CD4-positive, alpha-beta T cell treated with Interleukin-21 for 1 hour (primary cell): Measurements from ENCODE around the gene IWS1.

Source experiments
- DNase-seq: peaks from one replicate; pipeline ENCODE4 v3.0.0-alpha.2; 2020

The IWS1 gene

DNA sequence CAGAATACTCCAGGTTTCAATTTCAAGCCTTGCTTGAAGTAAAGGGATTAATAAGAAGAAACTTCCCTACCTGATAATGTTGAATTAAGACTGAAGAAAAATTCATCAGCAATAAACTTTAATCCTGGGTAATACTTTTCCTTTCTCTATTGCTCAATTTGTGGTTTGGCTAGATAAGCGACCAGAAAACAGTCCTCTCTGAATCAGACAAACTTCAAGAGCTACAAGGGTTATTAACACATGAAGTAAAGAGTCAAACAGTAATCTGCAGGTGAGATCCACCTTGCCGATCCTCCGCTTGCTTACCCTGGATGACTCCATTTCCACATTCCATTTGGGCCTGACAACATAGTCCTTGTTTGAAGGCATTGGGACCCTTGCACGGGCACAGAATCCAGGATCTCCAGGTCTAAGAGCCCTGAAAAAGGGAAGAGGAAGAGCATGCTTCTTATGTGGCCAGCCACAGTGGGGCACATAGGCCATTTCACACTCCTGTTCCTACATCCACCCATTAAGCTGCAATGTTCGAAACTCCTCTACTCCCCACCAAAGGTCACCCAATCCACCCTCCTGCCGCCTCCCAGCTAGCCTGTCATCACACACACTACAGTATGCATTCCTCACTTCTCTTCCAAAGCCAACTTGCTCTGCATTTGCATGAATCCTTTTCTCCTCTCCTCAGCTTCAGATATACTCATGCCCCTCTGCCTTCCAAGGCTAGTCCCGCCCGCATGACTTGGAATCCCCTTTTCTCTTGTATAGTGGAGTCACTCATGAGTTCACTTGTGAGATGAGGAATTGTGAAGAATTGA lies 39.8 kb downstream of the IWS1 start:
- peak; percentile 1 for DNase-seq

DNA sequence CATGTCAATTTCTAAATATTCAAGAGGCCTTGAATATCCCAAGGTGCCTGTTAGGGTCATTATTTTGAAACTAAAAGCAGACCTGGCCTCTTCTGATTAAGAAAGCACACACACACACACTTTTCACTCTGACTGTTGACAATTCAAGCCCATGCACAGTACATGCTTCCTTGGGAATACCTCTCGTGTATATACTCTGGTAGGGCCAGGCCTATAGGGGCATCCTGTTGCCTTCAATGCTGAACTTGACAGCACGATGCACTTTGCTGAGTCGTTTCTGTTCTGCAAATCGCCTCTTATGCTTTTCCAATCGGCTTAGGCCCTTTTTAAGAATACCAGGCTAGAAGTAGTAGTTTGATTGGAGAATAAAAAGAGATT lies 40.6 kb downstream of the IWS1 start:
- peak; percentile 1 for DNase-seq

DNA sequence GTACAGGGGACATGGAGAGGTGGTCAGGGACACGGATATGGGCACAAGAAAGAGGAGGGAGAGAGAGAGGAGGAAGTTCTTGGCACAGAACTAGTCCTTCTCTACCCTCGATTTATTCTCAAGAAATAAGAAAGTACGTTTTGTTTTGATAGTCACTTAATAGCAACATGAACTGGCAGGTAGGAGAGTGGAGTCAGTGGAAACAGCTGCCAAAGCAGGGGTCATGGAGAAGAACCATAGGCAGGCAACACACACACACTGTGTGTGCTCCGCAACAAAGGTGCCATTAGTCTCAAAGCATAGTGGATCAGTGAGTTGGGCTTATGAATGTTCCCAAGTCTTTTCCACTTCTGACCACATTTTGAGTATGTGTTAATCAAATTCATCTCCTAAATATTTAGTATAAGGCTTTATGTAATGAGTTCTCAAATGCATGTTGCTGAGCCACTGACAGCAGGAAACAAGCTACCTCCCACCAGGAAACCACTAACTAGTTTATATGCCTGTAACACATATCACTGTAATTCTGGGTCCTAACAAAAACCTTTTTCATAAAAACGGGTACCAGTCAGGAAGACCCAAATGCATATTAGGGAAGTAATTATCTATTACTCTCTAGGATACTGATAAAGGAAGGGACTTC lies 41.1 kb downstream of the IWS1 start:
- peak; percentile 7 for DNase-seq

DNA sequence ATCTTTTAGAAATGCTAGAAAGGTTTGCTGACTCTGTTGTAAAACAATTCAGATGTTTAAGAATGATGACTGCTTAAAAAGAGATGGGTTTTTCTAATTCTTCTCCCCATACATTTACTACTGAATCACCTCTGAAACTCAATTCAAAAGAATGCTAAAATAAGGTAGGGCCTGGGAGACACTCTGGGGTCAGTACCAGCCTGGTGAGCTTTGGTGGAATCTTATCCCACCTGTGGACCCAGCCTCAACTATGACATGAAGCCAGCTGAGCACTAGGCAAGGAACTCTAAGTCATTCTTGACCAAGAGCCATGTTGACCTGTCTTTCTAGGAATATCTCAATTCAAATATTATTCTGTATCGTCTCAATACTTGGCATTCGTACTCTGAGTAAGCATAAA lies 44.3 kb downstream of the IWS1 start:
- DNase-seq: no peak

DNA sequence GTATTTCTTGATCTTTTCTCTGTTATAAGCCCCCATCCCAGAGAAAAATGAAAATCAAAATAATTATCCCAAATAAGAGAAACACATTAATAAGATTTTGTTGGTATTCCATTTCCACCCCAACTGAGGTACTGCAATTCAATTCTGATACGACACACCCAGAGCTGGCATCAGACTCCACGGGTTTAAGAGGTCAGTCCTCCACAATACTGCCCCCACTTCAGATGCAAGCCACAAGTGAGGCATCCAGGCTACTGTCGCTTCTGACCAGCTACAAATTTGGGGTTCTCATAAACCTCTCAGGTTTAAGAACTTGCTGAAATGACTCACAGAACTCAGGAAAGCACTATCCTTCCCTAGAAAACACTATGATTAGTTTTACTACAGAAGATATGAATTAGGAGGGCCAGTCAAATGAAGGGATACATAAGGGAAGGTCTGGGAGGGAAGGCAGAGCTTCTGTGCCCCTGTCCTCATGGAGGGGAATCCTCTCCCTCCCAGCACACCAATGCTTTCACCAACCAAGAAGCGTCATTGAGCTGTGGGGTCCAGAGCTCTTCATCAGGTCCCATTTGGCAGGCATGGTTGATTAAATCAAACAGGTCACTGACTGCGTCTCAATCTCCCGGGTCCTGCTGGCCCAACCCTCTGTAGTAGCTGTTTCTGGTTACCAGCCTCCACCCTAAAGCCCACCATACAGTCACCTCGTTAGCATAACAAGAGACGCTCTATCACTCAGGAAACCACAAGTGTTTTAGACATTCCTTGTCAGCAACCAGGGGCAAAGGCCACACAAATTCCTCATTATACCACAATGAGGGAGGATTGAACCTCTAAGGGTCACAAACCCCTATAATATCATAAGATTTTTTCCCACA lies 46.2 kb downstream of the IWS1 start:
- DNase-seq: no peak

DNA sequence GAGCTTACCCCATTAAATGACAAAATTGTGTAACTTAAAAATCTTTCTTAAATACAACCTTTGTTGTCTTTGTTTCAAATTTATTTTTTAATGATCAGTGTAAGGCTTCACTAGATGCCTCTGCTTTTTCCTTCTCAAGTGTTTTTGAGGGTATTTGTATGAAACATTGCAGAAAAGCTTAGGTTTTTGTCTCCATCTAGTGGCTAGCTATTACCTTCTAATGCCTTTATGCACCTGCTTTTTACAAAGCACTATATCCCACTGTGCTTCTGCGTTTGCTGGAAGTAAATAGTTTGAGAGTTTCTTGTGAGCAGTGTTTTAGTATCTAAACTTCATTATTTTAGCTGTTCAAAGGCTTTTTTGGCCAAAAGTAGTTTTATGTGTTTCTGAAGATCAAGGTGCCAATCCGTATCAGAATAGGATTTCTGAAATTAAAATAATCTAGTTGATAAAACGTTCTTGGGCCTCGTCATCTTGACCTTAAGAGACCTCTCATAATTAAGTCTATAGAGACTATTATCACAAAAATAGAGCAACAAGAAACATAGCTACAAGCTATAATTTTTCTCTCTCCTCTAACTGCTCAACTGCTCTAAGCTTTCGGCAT lies 47.0 kb downstream of the IWS1 start:
- peak; percentile 54 for DNase-seq

DNA sequence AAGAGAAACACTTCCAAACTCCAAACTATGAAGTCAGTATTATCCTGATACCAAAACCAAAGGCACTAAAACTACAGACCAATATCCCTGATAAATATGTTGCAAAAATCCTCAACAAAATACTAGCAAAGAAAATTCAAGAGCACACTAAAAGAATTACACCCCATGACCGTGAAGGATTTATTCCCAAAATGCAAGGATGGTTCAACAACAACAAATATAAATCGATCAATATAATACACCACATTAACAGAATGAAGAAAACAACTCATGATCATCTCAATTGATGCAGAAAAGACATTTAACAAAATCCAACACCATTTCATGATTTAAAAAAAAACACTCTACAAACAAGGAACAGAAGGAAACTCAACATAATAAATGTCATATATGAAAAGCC lies 50.5 kb downstream of the IWS1 start:
- DNase-seq: no peak

DNA sequence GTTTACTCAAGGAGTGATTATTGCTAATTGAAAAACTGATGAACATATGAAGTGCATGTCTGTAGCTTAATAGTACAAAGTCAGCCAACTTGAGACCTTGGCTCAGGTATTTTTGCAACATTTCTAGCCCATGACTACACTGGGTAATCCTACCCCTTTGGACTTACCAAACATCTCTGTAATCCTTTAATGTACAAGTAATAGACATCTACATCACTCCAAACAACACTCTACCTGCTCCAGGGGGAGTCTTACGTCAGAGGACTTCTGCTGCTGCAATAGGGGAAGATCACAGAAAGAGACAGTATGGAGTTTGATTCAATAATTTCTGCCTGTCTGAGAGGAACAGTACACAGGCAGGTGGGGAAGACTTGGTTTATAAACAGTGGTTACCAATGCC lies 54.0 kb downstream of the IWS1 start:
- no peak for DNase-seq

DNA sequence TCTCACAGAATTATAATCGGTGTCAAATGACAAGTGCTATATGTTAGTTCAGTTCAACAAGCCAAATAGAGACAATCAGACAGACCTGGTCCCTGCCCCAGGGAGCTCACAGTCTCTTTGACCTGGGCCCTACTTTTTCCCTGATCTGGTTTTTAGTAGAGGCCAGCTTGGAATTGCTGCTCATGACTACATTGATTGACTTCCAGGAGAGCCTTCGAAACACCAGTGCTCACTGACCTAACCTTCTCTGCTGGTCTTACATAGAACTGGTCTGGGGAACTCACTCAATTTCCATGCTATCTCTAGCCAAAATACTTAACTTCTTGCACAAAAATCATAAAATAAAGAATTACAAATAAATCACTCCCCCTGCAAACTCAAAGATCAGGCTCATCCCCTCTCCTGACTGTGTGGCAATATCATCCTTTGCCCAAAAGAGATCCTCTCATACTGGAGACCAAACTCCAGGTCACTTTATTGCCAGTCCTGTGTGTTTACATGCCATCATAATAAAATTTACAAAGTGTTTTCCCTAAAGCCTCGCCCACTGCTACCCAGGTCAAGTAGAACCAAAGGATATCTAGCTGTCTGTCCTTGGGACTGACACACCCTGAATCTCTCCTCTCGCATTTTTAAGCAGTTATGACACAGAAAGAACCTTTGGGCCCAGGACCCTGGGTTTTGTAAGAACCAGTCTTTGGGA lies 54.9 kb downstream of the IWS1 start:
- DNase-seq: no peak

DNA sequence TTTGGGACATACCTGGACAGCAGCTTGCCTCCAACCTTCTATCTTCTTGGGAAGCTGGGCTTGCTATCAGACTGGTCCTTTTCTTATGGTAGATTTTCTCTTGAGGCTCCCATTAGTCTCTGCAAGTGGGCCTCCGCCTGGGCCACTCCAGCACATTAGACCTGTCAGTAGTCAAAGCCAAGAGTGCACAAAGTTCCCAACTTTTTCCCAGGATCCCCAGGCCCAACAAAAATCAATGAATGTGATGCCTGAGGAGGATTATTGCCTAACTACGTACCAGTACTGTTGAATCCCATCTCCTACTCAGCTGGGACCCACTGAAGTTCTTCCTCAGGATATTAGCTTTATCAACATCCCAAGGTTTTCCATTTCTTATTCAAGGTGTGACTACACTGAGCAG lies 56.3 kb downstream of the IWS1 start:
- DNase-seq: no peak

DNA sequence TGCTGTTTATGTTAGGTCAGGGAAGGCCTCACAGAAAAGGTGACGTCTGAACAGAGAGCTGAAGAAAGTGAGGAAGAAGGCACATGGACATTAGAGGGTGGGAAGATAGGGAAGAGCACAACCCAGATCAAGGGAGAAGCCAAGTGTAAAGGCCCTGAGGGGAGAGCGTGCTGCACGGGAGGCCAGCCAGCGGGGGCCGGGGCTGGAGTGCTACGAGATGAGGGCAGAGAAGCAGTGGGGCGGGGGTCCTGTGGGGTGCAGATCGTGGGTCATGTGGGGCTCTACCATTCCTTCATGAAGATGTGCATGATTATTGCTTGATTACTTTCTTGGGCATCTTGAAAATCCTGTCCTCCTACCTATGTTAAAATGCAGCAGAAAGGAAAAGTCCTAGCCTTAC lies 57.2 kb downstream of the IWS1 start:
- DNase-seq: no peak

DNA sequence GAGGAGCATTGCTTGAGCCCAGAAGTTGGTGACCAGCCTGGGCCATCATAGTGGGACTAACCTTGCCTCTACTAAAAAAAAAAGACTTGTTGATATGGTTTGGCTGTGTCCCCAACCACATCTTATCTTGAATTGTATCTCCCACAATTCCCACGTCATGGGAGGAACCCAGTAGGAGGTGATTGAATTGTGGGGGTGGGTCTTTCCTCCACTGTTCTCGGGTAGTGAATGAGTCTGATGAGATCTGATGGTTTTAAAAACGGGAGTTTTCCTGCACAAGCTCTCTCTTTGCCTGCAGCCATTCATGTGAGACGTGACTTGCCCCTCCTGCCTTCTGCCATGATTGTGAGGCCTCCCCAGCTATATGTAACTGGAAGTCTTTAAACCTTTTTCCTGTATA lies 61.0 kb downstream of the IWS1 start:
- no peak for DNase-seq

DNA sequence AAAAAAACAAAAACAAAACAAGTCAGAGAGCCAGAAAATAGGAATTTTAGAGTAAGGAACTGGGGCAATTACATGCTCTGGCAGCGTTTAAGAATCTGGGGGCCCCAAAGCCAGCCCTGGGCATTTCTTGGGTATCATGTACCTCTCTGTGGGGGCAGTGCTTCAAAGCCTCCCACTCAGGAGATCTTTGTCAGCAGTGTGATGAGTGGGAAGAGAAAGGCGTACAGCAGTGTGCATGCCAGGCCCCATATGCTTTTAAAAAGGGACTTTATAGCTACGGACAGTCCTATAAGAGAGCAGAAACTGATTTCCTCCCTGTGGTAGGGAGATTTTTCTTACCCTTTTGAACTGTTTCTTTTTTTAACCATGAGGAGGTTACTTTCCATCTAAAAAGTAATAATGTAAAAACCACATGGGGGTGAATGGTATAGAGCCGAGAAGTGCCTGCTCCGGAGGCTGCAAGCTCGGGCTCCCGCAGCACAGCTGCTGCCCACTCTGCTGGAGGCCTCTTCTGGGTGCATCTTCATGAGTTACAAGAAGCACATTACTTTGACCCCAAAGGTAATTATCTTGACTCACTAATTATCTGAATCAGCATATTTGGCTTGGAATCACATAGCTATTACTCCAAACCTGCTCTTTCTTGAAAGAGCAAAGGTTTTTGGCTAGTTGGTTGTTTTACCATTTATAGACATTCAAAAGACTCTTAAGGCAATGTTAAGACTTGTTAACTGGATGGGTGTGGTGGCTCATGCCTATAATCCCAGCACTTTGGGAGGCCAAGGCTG lies 61.6 kb downstream of the IWS1 start:
- no peak for DNase-seq

DNA sequence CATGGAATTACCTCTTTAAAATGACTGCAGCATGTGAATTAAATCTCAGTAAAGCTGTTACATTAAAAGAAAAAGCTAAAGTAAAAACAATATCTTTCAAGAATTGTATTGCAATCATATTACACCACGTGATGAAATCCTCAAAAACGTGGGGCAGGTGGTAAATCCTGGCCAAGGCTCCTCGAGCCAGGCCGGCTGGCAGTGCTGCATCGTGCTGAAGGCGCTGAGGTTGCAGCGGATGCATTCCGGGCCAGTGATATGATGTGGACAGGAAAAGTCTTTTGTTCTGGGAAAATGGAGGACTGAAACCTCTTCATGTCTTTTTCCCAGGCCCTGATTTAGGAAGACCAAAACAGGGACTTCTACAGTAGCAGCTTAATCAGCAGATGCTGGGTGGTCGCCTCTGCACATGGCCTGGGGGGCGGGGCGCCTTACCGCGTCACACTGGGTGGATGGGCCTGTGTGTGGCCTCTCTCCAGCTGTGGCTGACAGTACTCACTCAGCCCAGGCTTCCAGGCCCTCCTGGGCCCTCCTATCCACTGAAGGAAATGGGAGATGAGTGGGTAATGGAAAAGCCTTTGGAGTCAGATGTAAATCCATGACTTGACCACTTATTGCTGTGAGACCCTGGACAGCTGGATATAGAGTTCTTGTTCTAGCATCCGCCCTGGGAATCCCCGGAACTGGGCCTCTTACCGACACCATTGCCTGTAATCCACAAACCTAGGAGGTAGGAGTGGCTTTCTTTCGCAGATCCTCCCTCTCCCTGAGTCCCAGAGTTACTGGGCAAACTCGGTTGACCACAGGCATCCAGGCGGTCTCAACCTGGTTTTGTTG lies 62.9 kb downstream of the IWS1 start:
- no peak for DNase-seq

DNA sequence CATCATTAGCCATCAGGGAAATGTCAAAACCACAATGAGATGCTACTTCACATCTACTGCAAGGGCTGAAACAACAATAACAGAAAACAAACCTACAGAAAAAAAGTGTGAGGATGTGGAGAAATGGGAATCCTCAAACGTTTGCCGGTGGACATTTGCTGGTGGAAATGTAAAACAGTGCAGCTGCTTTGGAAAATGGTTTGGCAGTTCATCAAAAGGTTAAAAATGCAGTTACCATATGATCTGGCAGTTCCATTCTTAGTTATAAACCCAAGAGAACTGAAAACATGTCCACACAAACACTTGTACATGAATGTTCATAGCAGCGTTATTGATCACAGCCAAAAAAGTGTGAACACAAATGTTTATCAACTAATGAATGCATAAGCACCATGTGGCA lies 63.8 kb downstream of the IWS1 start:
- no peak for DNase-seq

DNA sequence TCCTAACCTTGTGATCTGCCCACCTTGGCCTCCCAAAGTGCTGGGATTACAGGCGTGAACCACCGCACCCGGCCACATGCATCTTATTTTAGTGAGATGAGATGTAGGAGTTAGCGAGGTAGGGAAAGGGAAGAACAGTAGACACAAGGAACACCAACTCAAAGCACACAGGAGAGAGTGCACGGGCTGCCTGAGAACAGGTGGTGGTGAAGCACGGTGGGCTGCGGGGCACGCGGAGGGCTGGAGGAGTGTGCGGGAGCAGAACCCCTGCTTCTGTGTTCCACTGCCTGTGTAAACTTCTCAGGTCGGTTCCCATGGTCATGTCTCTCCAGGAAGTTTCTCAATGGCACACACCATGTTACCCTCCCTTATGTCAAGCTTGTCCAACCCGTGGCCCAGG lies 69.3 kb downstream of the IWS1 start:
- no peak for DNase-seq

DNA sequence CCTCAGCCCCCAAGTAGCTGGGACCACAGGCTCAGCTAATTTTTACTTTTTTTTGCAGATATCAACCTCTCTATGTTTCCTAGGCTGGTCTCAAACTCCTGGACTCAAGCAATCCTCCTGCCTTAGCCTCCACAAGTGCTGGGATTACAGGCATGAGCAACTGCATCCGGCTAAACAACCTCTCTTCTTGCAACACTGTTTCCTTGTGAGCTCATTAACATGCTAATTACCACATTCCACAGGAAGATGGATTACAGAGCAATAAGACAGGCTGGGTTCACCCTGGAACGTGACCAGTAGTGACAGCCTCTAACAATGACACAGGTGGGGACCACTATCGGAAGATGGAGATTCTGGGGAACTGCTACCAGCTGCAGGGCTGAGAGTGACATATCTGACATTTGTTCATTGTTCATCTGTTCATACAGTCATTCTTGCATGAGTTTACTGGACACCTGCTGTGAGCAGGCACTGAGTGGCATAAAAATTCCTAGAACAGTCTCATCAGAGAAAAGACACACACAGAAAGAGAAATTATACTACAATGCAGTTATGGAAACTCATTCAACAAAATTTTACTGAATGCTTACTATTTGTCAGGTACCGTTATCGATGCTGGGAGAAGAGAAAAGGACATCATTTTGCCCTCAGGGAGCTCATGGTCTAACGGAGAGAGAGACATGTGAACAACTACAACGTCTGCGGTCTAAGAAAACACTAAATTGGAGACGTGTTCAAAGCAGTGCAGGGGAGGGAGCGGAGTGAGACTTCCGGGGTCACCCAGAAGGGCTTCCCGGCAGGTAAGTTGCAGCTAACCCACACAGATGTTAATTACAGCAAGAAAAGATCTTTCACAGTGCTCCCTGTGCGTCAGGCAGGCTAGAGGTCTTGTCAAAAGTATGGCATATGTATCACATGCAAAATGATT lies 70.5 kb downstream of the IWS1 start:
- DNase-seq: peak; percentile 36

DNA sequence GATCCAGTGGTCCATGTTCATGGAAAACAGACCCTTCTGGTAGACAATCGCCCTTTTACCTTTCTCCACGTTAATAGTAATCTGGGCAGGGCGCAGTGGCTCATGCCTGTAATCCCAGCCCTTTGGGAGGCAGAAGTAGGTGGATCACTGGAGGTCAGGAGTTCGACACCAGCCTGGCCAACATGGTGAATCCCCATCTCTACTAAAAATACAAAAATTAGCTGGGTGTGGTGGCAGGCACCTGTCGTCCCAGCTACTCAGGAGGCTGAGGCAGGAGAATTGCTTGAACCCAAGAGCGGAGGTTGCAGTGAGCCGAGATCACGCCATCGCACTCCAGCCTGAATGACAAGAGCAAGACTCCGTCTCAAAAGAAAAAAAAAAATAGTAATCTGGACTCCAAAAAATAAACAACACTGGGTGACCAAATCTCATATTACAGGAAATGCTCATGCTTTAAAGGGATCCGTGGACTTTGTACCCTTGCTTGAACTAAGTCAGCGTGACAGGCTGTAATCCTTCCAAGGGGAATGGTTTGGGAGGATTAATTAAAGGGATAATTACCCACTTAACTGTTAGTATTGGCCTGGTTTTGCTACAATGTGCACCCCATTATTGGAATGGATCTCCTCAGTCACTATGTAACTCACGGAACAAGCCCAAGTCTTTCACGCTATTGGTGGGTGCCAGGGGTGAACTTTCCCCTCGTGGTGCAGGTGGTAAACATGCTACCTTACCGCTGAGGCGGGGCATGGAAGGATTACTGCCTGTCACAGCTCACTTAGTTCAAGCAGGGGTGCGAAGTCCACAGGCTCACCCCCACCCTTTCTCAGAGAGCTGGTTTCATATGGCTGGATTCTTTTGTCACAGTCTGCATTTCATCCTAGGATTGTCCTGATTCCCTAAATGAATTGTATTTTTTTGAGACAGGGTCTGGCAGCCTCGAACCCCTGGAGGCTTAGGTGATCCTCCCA lies 71.4 kb downstream of the IWS1 start:
- DNase-seq: no peak
